Body of pancreas (tissue), 4 donors: Measurements from ENCODE around the gene PRMT7. TPM values are rescaled to one million over a fixed set of nuclear protein-coding genes. Genes with fewer than 3 reads are reported as not detected.

Experiments
- ATAC-seq: fragments of 150-250 bp; one replicate; pipeline ENCODE4 v1.9.1; 2016
- DNase-seq, 4 donors: peaks; one replicate each; pipeline ENCODE4 v3.0.0-alpha.2; 2019
- H3K27ac ChIP-seq, 4 donors: fragments of 200-600 bp; sonication (generic); 1 replicate in 3 of 4; 2 replicates in 1 of 4; pipeline versions ENCODE4 v1.5.1 to v1.6.1; 2016 to 2019; ENCODE audit warnings: mild to moderate bottlenecking in 1 of 4, mixed read lengths in 1 of 4, moderate library complexity in 1 of 4
- H3K27me3 ChIP-seq, 2 donors: fragments of 200-600 bp; sonication (generic); one replicate each; pipeline ENCODE4 v1.6.0; 2016; ENCODE audit warnings: mild to moderate bottlenecking in 1 of 2
- H3K36me3 ChIP-seq, 2 donors: fragments of 200-600 bp; sonication (generic); replicated peaks in 1 of 2; 2 replicates each; pipeline ENCODE4 v1.5.1; 2016; ENCODE audit warnings: low read depth in 2 of 2; ENCODE audit not compliant: insufficient read depth in 1 of 2
- H3K4me1 ChIP-seq: fragments of 200-600 bp; sonication (generic); one replicate; pipeline ENCODE4 v1.6.0; 2016
- H3K4me3 ChIP-seq, 2 donors: fragments of 200-600 bp; sonication (generic); 1 replicate in 1 of 2; 2 replicates in 1 of 2; pipeline ENCODE4 v1.5.1; 2016 to 2019
- H3K9me3 ChIP-seq, 3 donors: fragments of 200-600 bp; sonication (generic); 1 replicate in 2 of 3; 2 replicates in 1 of 3; pipeline ENCODE4 v1.5.1; 2016
- POLR2A ChIP-seq, 3 donors: fragments of 450-650 bp; IDR thresholded peaks; one replicate each; pipeline ENCODE4 v1.6.1; 2016; ENCODE audit warnings: antibody characterized with exemption in 3 of 3, mild to moderate bottlenecking in 2 of 3
- WGBS, 2 donors: methylation state at CpG; one replicate each; pipeline ENCODE4 v1.1.5; 2017; 5-methylcytosine and 5-hydroxymethylcytosine counted together
- intact Hi-C: fragments of 100-400 bp; cut with DNase I; formaldehyde crosslinking; loops from one replicate; pipeline ENCODE4 v1.15.1; 2023
- total RNA-seq, 2 donors: library from RNA; depleted of rRNA; stranded (reverse); fragments of >200 nt; gene quantifications; one replicate each; pipeline ENCODE4 v1.1.0, GENCODE V29; 2016
- TF ChIP-seq, protein P1 (sequence below), 7 experiments: fragments of 450-650 bp in 4 of 7; fragments of 200-600 bp in 3 of 7; sonication (generic) in 3 of 7; IDR thresholded peaks; one replicate each; pipeline ENCODE4 v1.5.1; 2016 to 2019; ENCODE audit warnings: antibody characterized with exemption in 7 of 7

PRMT7 gene
- total RNA-seq, 2 donors from 2014 or later, result 27.4 to 35.8 TPM

DNA sequence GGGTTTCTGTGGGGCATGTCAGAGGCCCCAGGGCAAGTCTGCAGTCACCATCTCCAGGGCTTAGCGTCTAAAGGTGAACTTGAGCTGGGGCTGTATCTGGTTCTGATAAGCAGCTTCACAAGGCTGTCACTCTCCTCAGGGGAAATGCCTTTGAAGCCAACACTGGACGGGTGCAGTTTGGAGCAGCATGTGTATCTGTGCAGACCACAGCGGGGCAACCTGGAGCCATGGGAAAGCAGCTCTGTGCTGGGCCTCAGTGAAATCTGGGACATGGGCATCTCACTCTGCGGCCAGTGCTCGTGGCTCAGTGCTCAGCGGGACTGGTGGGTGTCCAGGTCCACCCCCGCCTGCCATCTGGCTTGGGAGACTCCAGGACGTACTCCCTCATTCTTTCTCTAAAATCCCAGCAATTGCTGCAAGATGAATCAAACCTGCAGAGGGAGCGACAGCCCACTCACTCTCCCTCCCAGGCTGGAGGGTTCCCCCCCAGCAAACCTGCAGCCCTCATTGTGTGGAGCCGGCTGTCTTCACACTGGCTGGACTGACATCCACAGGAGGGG is 63.5 kb downstream of the PRMT7 start:
- Histone ChIP-seq H3K9me3 (no peaks in the 10 kb centered on the region), H3K4me1 (peaks cover 5% of the 10 kb centered on the region), H3K27ac (no peak overlapping the region), H3K36me3 (no peaks in the 10 kb centered on the region), H3K4me3 (no peak overlapping the region), H3K27me3 (no peaks in the 10 kb centered on the region)
- intact Hi-C loops, result no loop called here
- WGBS, 2 donors, result 36 to 69% methylated on average over 3 to 10 of the region's 10 CpGs
- no peak for TF ChIP-seq POLR2A (IDR thresholded peaks at IDR 0.05)
- TF ChIP-seq, protein P1, sequence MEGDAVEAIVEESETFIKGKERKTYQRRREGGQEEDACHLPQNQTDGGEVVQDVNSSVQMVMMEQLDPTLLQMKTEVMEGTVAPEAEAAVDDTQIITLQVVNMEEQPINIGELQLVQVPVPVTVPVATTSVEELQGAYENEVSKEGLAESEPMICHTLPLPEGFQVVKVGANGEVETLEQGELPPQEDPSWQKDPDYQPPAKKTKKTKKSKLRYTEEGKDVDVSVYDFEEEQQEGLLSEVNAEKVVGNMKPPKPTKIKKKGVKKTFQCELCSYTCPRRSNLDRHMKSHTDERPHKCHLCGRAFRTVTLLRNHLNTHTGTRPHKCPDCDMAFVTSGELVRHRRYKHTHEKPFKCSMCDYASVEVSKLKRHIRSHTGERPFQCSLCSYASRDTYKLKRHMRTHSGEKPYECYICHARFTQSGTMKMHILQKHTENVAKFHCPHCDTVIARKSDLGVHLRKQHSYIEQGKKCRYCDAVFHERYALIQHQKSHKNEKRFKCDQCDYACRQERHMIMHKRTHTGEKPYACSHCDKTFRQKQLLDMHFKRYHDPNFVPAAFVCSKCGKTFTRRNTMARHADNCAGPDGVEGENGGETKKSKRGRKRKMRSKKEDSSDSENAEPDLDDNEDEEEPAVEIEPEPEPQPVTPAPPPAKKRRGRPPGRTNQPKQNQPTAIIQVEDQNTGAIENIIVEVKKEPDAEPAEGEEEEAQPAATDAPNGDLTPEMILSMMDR (IDR thresholded peaks at IDR 0.05), result no peak
- DNase-seq (no peak), ATAC-seq (no peak)

DNA sequence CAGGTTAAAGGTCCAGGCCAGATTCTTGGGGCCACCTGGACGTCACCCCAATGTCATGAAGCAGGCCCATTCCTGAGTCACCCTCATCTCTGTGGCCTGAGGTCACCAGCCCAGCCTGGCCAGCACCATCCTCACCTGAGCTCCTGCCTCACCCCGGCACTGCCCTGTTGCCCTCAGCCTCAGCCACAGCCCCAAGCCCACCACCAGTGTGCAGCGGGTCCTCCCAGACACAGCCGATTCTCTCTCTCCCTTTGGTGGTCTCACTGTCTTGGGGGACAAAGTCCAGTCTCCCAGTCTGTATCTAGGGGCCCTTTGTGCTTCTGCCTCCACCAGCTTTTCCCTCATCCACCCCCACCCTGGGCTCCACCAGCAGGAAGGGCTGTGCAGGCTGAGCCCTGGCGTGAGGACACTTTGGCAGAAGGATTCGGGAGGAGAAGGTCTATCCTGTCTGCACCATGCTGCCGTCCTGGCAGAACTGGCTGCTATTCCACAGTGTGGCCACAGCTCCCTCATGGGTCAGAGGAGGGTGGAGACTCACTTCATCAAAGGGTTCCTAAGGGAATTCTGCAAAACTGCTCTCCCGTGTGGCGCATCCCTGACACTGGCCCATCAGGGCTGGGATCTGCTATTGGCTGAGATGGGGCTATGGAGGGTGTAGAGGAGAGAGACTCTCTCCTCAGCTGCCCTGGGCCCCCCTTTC is 64.3 kb downstream of the PRMT7 start:
- no peak for TF ChIP-seq POLR2A (IDR thresholded peaks at IDR 0.05)
- TF ChIP-seq, protein P1 (IDR thresholded peaks at IDR 0.05), result no peak
- Histone ChIP-seq H3K4me1 (peaks cover 5% of the 10 kb centered on the region), H3K36me3 (no peaks in the 10 kb centered on the region), H3K9me3 (no peaks in the 10 kb centered on the region), H3K27ac (no peak overlapping the region), H3K4me3 (no peak overlapping the region), H3K27me3 (no peaks in the 10 kb centered on the region)
- ATAC-seq (no peak), DNase-seq (no peak)
- 86 to 92% methylated on average over 4 to 9 of the region's 9 CpGs for WGBS, 2 donors
- intact Hi-C loops, result no loop called here

DNA sequence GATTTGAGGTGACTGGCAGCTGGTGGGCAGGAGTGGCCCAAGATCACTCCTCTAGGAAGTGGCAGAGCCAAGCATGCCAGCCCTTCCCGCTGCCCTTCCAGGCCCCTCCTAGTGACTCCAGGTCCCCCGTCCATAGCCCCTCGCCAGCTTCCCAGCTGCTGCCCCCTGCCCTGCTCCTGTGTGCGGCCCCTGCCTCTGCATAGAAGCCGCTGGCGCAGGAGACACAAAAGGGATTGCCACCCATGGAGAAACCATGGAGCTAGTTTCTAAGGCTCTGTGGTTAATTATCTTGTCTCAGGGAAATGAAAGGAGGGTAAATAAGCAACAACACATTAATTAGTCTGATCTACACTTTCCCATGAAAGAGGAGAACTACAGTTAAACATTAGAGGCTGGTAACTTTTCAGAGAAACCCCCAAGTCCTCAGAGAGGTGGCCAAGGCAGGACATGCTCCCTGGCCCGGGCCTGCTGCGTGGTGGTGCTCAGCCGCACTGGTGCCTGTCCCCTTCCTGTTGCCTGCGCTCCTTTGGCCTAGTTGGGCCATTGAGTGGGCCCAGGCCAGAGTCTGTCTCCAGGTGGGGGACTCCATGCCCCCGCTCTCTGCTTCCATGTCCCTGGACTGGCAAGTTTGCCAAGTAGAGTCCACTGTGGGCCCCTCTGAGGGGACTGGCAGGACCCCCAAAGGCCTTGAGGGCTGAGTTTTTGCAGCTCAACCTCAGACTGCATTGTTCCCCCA is 65.2 kb downstream of the PRMT7 start:
- no peaks in the 10 kb centered on the region for H3K27me3 ChIP-seq
- no peaks in the 10 kb centered on the region for H3K9me3 ChIP-seq
- H3K36me3 ChIP-seq, result no peaks in the 10 kb centered on the region
- intact Hi-C loops, result no loop called here
- ATAC-seq (no peak), DNase-seq (no peak)
- no peak overlapping the region for H3K27ac ChIP-seq
- no peak for TF ChIP-seq POLR2A (IDR thresholded peaks at IDR 0.05)
- TF ChIP-seq, protein P1 (IDR thresholded peaks at IDR 0.05), result no peak
- H3K4me1 ChIP-seq, result peaks cover 5% of the 10 kb centered on the region
- WGBS, 2 donors, result 91 to 100% methylated on average over 6 to 11 of the region's 11 CpGs
- H3K4me3 ChIP-seq, result no peak overlapping the region

DNA sequence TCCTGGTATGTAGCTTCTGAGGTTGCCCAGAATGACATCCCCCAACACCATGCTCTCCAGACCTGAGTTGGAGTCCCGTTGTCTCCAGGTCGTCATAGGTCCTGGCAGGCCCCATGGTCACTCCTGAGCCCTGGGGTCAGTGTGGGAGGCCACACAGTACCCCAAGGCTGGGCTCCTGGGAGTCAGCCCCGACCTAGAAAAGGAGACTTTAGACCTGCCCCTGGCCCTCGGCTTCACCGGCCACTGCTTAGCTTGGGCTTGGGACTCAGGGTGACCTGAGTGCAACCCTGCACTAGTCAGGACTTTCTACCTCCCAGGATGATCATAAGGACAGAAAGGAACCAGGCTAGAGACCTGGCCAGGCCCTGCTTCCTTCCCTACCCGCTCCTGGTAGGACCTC is 65.8 kb downstream of the PRMT7 start:
- Histone ChIP-seq H3K27ac (no peak overlapping the region), H3K36me3 (no peaks in the 10 kb centered on the region), H3K27me3 (no peaks in the 10 kb centered on the region), H3K4me1 (peaks cover 5% of the 10 kb centered on the region), H3K9me3 (no peaks in the 10 kb centered on the region), H3K4me3 (no peak overlapping the region)
- no peak for TF ChIP-seq POLR2A (IDR thresholded peaks at IDR 0.05)
- TF ChIP-seq, protein P1 (IDR thresholded peaks at IDR 0.05), result no peak
- DNase-seq (no peak), ATAC-seq (no peak)
- intact Hi-C loops, result no loop called here
- WGBS, 2 donors, result 86 to 98% methylated on average over 4 to 6 of the region's 6 CpGs
